Measurements from ENCODE around the gene POLR3A.
A peak's percentile ranks its signal among the peaks of the same experiment; 100 is the strongest.
"Not testable (repeated sequence)": the region's sequence is repeated elsewhere in the genome, so short reads cannot be mapped to it uniquely, and the experiment has no call there.

The POLR3A gene

GRCh38 chr10:78029269-78030226 lies at the start of gene POLR3A:
Gene POLR3A, minus strand, starts transcription at chr10:78029515. Its CDS starts 108 bp downstream, at chr10:78029407.
- DNase-seq, result peak; percentile 94 to 95

GRCh38 chr10:78078539-78079330 lies 49.4 kb upstream of the POLR3A start:
- no peak for DNase-seq

GRCh38 chr10:78075806-78076205 lies 46.5 kb upstream of the POLR3A start:
- not testable (repeated sequence) for DNase-seq

GRCh38 chr10:78072504-78072903 lies 43.2 kb upstream of the POLR3A start:
- DNase-seq, result no peak

GRCh38 chr10:78071857-78072179 lies 42.5 kb upstream of the POLR3A start:
- DNase-seq, result no peak

GRCh38 chr10:78071140-78071856 lies 42.0 kb upstream of the POLR3A start:
- no peak for DNase-seq

- no peak for DNase-seq
These were observed 41.4 kb upstream of the POLR3A start for GRCh38 chr10:78070726-78071125.

- not testable (repeated sequence) for DNase-seq
These were observed 40.7 kb upstream of the POLR3A start for GRCh38 chr10:78070064-78070463.

- no peak for DNase-seq
These were observed 39.8 kb upstream of the POLR3A start for GRCh38 chr10:78069151-78069550.

GRCh38 chr10:78066728-78067430 lies 37.6 kb upstream of the POLR3A start:
- no peak for DNase-seq

- no peak for DNase-seq
These were observed 36.7 kb upstream of the POLR3A start for GRCh38 chr10:78066012-78066411.

- no peak for DNase-seq
These were observed 36.3 kb upstream of the POLR3A start for GRCh38 chr10:78065611-78066010.

GRCh38 chr10:78064919-78065318 lies 35.6 kb upstream of the POLR3A start:
- DNase-seq, result not testable (repeated sequence)

- no peak for DNase-seq
These were observed 33.9 kb upstream of the POLR3A start for GRCh38 chr10:78063236-78063635.

- DNase-seq, result no peak
These were observed 33.0 kb upstream of the POLR3A start for GRCh38 chr10:78062296-78062695.

- DNase-seq, result no peak
These were observed 30.8 kb upstream of the POLR3A start for GRCh38 chr10:78059906-78060702.

- no peak for DNase-seq
These were observed 29.2 kb upstream of the POLR3A start for GRCh38 chr10:78058562-78058961.

GRCh38 chr10:78053211-78053868 lies 24.0 kb upstream of the POLR3A start:
- DNase-seq, result no peak

GRCh38 chr10:78049851-78050250 lies 20.5 kb upstream of the POLR3A start:
- no peak for DNase-seq

GRCh38 chr10:78047314-78047891 lies 18.1 kb upstream of the POLR3A start:
- DNase-seq, result peak; percentile 72 to 78

Measured in CD4-positive, alpha-beta T cell treated with Interleukin-1 beta for 1 hour (primary cell).